GM23338 (cell line): ENCODE results near the gene TGIF1. TPM values are rescaled to one million over a fixed set of nuclear protein-coding genes. Genes with fewer than 3 reads are reported as not detected.

Experiments
- ATAC-seq: fragments of 200-7000 bp; cut with Tn5 transposase; 3 replicates; pipeline ENCODE4 v1.9.1; 2020
- DNase-seq: peaks from one replicate; pipeline ENCODE4 v3.0.0-alpha.2; 2015; ENCODE audit warnings: low spot score
- H2AFZ ChIP-seq: fragments of 200-600 bp; sonication (generic); 2 replicates; pipeline ENCODE4 v1.8.0; 2016; ENCODE audit warnings: antibody characterized with exemption, mild to moderate bottlenecking, moderate library complexity
- H3F3A ChIP-seq: fragments of 200-600 bp; sonication (generic); replicated peaks from 2 replicates; pipeline ENCODE4 v1.8.0; 2017; ENCODE audit warnings: antibody characterized with exemption, mixed run types, low read depth
- H3K27ac ChIP-seq: fragments of 200-600 bp; sonication (generic); 2 replicates; pipeline ENCODE4 v1.6.1; 2016; ENCODE audit warnings: low read depth
- H3K27me3 ChIP-seq: fragments of 200-600 bp; sonication (generic); 2 replicates; pipeline ENCODE4 v1.8.0; 2016; ENCODE audit warnings: mild to moderate bottlenecking, mixed run types, moderate library complexity; ENCODE audit not compliant: insufficient read depth
- H3K36me3 ChIP-seq: fragments of 200-600 bp; sonication (generic); 2 replicates; pipeline ENCODE4 v1.8.0; 2016; ENCODE audit warnings: mild to moderate bottlenecking; ENCODE audit not compliant: insufficient read depth
- H3K4me1 ChIP-seq: fragments of 200-600 bp; sonication (generic); 2 replicates; pipeline ENCODE4 v1.8.0; 2016; ENCODE audit warnings: mild to moderate bottlenecking, moderate library complexity; ENCODE audit not compliant: insufficient read depth
- H3K4me2 ChIP-seq: fragments of 200-600 bp; sonication (generic); 2 replicates; pipeline ENCODE4 v1.7.1; 2017; ENCODE audit warnings: mixed run types
- H3K4me3 ChIP-seq: fragments of 200-600 bp; sonication (generic); 2 replicates; pipeline ENCODE4 v1.6.1; 2016; ENCODE audit warnings: mixed run types
- H3K79me2 ChIP-seq: fragments of 200-600 bp; sonication (generic); replicated peaks from 2 replicates; pipeline ENCODE4 v1.8.0; 2017; ENCODE audit warnings: mild to moderate bottlenecking; ENCODE audit not compliant: insufficient read depth
- H3K9me2 ChIP-seq: fragments of 200-600 bp; sonication (generic); 2 replicates; pipeline ENCODE4 v1.8.0; 2017; ENCODE audit not compliant: insufficient read depth
- H4K20me1 ChIP-seq: fragments of 200-600 bp; sonication (generic); replicated peaks from 2 replicates; pipeline ENCODE4 v1.8.0; 2017; ENCODE audit warnings: mild to moderate bottlenecking; ENCODE audit not compliant: insufficient read depth
- H3K27ac Mint-ChIP-seq: 2 replicates; pipeline ENCODE4 v1.8.0; 2020; ENCODE audit warnings: inconsistent platforms, mild to moderate bottlenecking, moderate library complexity, mixed read lengths
- H3K27me3 Mint-ChIP-seq: 3 replicates; pipeline ENCODE4 v1.8.0; 2022; ENCODE audit warnings: low read depth, mild to moderate bottlenecking, moderate library complexity, mixed read lengths, inconsistent platforms; ENCODE audit not compliant: insufficient read depth, poor library complexity
- H3K36me3 Mint-ChIP-seq: 3 replicates; pipeline ENCODE4 v1.8.0; 2021; ENCODE audit warnings: low read depth, mild to moderate bottlenecking, inconsistent platforms, moderate library complexity, mixed read lengths
- H3K4me1 Mint-ChIP-seq: 3 replicates; pipeline ENCODE4 v1.8.0; 2020; ENCODE audit warnings: mild to moderate bottlenecking, inconsistent platforms, mixed read lengths
- H3K4me3 Mint-ChIP-seq: 3 replicates; pipeline ENCODE4 v1.8.0; 2021; ENCODE audit warnings: moderate library complexity, mild to moderate bottlenecking, inconsistent platforms, mixed read lengths
- H3K9me3 Mint-ChIP-seq: 3 replicates; pipeline ENCODE4 v1.8.0; 2020; ENCODE audit warnings: moderate library complexity, mild to moderate bottlenecking, inconsistent platforms, mixed read lengths
- CREB1 ChIP-seq: fragments of 250-450 bp; sonication (Bioruptor Pico); IDR thresholded peaks from 2 replicates; pipeline ENCODE4 v1.5.0; 2020; ENCODE audit warnings: low read depth, mild to moderate bottlenecking, moderate library complexity
- EZH2 ChIP-seq: fragments of 200-600 bp; sonication (generic); IDR thresholded peaks from one replicate; pipeline ENCODE4 v1.8.0; 2017; ENCODE audit warnings: antibody characterized with exemption, mild to moderate bottlenecking, low read depth; ENCODE audit not compliant: unreplicated experiment
- EZH2phosphoT487 ChIP-seq: fragments of 200-600 bp; sonication (generic); IDR thresholded peaks from one replicate; pipeline ENCODE4 v1.8.1; 2018; ENCODE audit warnings: antibody characterized with exemption; ENCODE audit not compliant: unreplicated experiment
- JUNB ChIP-seq: IDR thresholded peaks from one replicate; pipeline ENCODE4 v1.6.1; 2016; ENCODE audit warnings: antibody characterized with exemption; ENCODE audit not compliant: unreplicated experiment
- NANOG ChIP-seq: IDR thresholded peaks from 2 replicates; pipeline ENCODE4 v1.6.1; 2016; ENCODE audit warnings: antibody characterized with exemption, borderline replicate concordance
- POLR2AphosphoS5 ChIP-seq: IDR thresholded peaks from 2 replicates; pipeline ENCODE4 v1.6.1; 2016; ENCODE audit warnings: antibody characterized with exemption, low read depth
- STAT1 ChIP-seq: IDR thresholded peaks from one replicate; pipeline ENCODE4 v1.6.1; 2016; ENCODE audit warnings: antibody characterized with exemption; ENCODE audit not compliant: unreplicated experiment
- ZNF114 ChIP-seq: fragments of 250-450 bp; sonication (Bioruptor Pico); IDR thresholded peaks from 2 replicates; pipeline ENCODE4 v1.5.0; 2020; ENCODE audit warnings: mild to moderate bottlenecking, moderate library complexity
- ZNF331 ChIP-seq: fragments of 250-450 bp; sonication (Bioruptor Pico); IDR thresholded peaks from 2 replicates; pipeline ENCODE4 v1.5.0; 2020; ENCODE audit warnings: low read depth, mild to moderate bottlenecking, moderate library complexity
- polyA plus RNA-seq: library from polyadenylated mRNA; unstranded; fragments of >200 nt; fragmentation: Nextera tagmentation; extraction: Ambion mirVana; gene quantifications from 2 replicates; pipeline ENCODE4 v1.2.1, GENCODE V29; 2016
- total RNA-seq: library from RNA; depleted of rRNA; stranded (reverse); fragments of >200 nt; shearing (Covaris generic); gene quantifications from 2 replicates; pipeline ENCODE4 v1.2.3, GENCODE V29; 2014
- TF ChIP-seq, protein P1 (sequence below): IDR thresholded peaks from 2 replicates; pipeline ENCODE4 v1.6.1; 2016; ENCODE audit warnings: antibody characterized with exemption
- TF ChIP-seq, protein P2 (sequence below), 2 experiments: fragments of 200-600 bp in 1 of 2; sonication (generic) in 1 of 2; conservative IDR thresholded peaks; 2 replicates each; pipeline versions ENCODE4 v1.5.1 to v1.6.1; 2016 to 2017; ENCODE audit warnings: antibody characterized with exemption in 2 of 2, low read depth in 2 of 2, mild to moderate bottlenecking in 2 of 2, moderate library complexity in 1 of 2
- TF ChIP-seq, protein P3 (sequence below): IDR thresholded peaks from one replicate; pipeline ENCODE4 v1.6.1; 2018; ENCODE audit warnings: antibody characterized with exemption; ENCODE audit not compliant: unreplicated experiment
- TF ChIP-seq, protein P4 (sequence below): fragments of 250-450 bp; sonication (Bioruptor Pico); IDR thresholded peaks from 2 replicates; pipeline ENCODE4 v1.5.0; 2020; ENCODE audit warnings: mild to moderate bottlenecking, moderate library complexity

The TGIF1 gene
- total and polyA plus RNA-seq, 2 experiments from 2014 or later: 294 to 316 TPM

DNA sequence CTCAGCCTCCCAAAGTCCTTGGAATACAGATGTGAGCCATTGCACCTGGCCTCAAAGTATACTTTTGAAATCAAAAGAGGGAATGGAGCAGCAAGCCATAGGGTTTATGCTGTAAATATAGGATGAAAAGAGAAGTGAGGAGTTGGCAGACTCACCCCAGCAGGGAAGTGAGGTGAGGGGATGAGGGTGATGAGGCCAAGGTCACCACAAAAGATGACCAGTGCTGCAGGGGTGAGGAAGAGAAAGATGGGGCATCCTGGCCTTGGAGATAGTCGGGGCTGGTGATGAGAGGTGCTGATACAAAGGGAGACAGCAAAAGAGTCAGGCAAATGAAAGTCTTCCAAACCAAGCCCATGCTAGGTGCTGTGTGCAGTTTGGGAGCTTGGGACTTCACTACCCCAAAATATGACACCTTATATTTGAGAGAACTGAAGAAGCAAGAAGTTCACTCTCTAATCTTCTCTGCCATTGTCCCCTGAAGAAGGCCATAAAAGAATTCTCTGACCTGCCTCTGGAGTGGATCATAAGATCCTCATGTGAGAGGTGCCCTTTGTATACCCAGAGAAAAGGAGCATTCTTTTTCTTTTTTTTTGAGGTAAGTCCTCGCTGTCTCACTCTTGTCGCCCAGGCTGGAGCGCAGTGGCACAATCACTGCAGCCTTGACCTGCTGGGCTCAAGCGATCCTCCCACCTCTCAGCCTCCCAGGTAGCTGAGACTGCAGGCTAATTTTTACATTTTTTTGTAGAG, 31.0 kb downstream of the TGIF1 start:
- peaks cover 8% of the 10 kb centered on the region; the same call in 1 of the 2 replicates for H3F3A ChIP-seq
- H3K27ac Mint-ChIP-seq: no peak overlapping the region
- H3K4me3 ChIP-seq: no peak overlapping the region
- DNase-seq (no peak), ATAC-seq (peak; percentile 32)
- H3K4me1 Mint-ChIP-seq: peaks cover 20% of the 10 kb centered on the region
- no peaks in the 10 kb centered on the region for H3K79me2 ChIP-seq
- no peak overlapping the region for H3K4me2 ChIP-seq
- H2AFZ ChIP-seq: peak overlapping the region; percentile 90
- TF ChIP-seq, protein P1, sequence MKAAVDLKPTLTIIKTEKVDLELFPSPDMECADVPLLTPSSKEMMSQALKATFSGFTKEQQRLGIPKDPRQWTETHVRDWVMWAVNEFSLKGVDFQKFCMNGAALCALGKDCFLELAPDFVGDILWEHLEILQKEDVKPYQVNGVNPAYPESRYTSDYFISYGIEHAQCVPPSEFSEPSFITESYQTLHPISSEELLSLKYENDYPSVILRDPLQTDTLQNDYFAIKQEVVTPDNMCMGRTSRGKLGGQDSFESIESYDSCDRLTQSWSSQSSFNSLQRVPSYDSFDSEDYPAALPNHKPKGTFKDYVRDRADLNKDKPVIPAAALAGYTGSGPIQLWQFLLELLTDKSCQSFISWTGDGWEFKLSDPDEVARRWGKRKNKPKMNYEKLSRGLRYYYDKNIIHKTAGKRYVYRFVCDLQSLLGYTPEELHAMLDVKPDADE: no peak
- TF ChIP-seq JUNB (no peak), POLR2AphosphoS5 (no peak), ZNF331 (CRISPR knock-in tag) (no peak), ZNF114 (CRISPR knock-in tag) (no peak), NANOG (no peak), CREB1 (CRISPR knock-in tag) (no peak), STAT1 (no peak), EZH2phosphoT487 (no peak), EZH2 (no peak)
- TF ChIP-seq, protein P2, sequence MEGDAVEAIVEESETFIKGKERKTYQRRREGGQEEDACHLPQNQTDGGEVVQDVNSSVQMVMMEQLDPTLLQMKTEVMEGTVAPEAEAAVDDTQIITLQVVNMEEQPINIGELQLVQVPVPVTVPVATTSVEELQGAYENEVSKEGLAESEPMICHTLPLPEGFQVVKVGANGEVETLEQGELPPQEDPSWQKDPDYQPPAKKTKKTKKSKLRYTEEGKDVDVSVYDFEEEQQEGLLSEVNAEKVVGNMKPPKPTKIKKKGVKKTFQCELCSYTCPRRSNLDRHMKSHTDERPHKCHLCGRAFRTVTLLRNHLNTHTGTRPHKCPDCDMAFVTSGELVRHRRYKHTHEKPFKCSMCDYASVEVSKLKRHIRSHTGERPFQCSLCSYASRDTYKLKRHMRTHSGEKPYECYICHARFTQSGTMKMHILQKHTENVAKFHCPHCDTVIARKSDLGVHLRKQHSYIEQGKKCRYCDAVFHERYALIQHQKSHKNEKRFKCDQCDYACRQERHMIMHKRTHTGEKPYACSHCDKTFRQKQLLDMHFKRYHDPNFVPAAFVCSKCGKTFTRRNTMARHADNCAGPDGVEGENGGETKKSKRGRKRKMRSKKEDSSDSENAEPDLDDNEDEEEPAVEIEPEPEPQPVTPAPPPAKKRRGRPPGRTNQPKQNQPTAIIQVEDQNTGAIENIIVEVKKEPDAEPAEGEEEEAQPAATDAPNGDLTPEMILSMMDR (conservative IDR thresholded peaks at IDR 0.05; ENCODE audit: low read depth in 2 of 2): no peak
- TF ChIP-seq, protein P3, sequence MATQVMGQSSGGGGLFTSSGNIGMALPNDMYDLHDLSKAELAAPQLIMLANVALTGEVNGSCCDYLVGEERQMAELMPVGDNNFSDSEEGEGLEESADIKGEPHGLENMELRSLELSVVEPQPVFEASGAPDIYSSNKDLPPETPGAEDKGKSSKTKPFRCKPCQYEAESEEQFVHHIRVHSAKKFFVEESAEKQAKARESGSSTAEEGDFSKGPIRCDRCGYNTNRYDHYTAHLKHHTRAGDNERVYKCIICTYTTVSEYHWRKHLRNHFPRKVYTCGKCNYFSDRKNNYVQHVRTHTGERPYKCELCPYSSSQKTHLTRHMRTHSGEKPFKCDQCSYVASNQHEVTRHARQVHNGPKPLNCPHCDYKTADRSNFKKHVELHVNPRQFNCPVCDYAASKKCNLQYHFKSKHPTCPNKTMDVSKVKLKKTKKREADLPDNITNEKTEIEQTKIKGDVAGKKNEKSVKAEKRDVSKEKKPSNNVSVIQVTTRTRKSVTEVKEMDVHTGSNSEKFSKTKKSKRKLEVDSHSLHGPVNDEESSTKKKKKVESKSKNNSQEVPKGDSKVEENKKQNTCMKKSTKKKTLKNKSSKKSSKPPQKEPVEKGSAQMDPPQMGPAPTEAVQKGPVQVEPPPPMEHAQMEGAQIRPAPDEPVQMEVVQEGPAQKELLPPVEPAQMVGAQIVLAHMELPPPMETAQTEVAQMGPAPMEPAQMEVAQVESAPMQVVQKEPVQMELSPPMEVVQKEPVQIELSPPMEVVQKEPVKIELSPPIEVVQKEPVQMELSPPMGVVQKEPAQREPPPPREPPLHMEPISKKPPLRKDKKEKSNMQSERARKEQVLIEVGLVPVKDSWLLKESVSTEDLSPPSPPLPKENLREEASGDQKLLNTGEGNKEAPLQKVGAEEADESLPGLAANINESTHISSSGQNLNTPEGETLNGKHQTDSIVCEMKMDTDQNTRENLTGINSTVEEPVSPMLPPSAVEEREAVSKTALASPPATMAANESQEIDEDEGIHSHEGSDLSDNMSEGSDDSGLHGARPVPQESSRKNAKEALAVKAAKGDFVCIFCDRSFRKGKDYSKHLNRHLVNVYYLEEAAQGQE: no peak
- TF ChIP-seq, protein P4, sequence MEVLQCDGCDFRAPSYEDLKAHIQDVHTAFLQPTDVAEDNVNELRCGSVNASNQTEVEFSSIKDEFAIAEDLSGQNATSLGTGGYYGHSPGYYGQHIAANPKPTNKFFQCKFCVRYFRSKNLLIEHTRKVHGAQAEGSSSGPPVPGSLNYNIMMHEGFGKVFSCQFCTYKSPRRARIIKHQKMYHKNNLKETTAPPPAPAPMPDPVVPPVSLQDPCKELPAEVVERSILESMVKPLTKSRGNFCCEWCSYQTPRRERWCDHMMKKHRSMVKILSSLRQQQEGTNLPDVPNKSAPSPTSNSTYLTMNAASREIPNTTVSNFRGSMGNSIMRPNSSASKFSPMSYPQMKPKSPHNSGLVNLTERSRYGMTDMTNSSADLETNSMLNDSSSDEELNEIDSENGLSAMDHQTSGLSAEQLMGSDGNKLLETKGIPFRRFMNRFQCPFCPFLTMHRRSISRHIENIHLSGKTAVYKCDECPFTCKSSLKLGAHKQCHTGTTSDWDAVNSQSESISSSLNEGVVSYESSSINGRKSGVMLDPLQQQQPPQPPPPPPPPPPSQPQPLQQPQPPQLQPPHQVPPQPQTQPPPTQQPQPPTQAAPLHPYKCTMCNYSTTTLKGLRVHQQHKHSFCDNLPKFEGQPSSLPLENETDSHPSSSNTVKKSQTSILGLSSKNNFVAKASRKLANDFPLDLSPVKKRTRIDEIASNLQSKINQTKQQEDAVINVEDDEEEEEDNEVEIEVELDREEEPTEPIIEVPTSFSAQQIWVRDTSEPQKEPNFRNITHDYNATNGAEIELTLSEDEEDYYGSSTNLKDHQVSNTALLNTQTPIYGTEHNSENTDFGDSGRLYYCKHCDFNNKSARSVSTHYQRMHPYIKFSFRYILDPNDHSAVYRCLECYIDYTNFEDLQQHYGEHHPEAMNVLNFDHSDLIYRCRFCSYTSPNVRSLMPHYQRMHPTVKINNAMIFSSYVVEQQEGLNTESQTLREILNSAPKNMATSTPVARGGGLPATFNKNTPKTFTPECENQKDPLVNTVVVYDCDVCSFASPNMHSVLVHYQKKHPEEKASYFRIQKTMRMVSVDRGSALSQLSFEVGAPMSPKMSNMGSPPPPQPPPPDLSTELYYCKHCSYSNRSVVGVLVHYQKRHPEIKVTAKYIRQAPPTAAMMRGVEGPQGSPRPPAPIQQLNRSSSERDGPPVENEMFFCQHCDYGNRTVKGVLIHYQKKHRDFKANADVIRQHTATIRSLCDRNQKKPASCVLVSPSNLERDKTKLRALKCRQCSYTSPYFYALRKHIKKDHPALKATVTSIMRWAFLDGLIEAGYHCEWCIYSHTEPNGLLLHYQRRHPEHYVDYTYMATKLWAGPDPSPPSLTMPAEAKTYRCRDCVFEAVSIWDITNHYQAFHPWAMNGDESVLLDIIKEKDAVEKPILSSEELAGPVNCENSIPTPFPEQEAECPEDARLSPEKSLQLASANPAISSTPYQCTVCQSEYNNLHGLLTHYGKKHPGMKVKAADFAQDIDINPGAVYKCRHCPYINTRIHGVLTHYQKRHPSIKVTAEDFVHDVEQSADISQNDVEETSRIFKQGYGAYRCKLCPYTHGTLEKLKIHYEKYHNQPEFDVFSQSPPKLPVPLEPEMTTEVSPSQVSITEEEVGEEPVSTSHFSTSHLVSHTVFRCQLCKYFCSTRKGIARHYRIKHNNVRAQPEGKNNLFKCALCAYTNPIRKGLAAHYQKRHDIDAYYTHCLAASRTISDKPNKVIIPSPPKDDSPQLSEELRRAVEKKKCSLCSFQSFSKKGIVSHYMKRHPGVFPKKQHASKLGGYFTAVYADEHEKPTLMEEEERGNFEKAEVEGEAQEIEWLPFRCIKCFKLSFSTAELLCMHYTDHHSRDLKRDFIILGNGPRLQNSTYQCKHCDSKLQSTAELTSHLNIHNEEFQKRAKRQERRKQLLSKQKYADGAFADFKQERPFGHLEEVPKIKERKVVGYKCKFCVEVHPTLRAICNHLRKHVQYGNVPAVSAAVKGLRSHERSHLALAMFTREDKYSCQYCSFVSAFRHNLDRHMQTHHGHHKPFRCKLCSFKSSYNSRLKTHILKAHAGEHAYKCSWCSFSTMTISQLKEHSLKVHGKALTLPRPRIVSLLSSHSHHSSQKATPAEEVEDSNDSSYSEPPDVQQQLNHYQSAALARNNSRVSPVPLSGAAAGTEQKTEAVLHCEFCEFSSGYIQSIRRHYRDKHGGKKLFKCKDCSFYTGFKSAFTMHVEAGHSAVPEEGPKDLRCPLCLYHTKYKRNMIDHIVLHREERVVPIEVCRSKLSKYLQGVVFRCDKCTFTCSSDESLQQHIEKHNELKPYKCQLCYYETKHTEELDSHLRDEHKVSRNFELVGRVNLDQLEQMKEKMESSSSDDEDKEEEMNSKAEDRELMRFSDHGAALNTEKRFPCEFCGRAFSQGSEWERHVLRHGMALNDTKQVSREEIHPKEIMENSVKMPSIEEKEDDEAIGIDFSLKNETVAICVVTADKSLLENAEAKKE (CRISPR knock-in tag): no peak
- no peaks in the 10 kb centered on the region for H4K20me1 ChIP-seq
- H3K27me3 ChIP-seq: no peaks in the 10 kb centered on the region
- peaks cover 5% of the 10 kb centered on the region; the same call in 1 of the 3 replicates for H3K36me3 Mint-ChIP-seq
- H3K36me3 ChIP-seq: no peaks in the 10 kb centered on the region
- H3K9me3 Mint-ChIP-seq: no peaks in the 10 kb centered on the region
- H3K4me1 ChIP-seq: peaks cover 4% of the 10 kb centered on the region; the same call in 1 of the 2 replicates
- no peak overlapping the region for H3K27ac ChIP-seq
- peaks cover 9% of the 10 kb centered on the region for H3K27me3 Mint-ChIP-seq
- H3K4me3 Mint-ChIP-seq: no peak overlapping the region
- H3K9me2 ChIP-seq: peaks cover 14% of the 10 kb centered on the region; the same call in 1 of the 2 replicates
